GM19043 (cell line): ENCODE data around the gene ATP5PO.

Experiments
- ATAC-seq: cut with Tn5 transposase; IDR thresholded peaks from one replicate; pipeline ENCODE4 v1.9.1; 2021; ENCODE audit warnings: low read depth; ENCODE audit not compliant: unreplicated experiment

The ATP5PO gene

GRCh38 chr21:33915368-33916199, at the start of gene ATP5PO:
Gene ATP5PO, minus strand, starts transcription at chr21:33915804. Its CDS starts 41 bp downstream, at chr21:33915763.
- peak; percentile 100 for ATAC-seq

- ATAC-seq: no peak
Measured at GRCh38 chr21:33964706-33965325, 49.2 kb upstream of the ATP5PO start.

DNA sequence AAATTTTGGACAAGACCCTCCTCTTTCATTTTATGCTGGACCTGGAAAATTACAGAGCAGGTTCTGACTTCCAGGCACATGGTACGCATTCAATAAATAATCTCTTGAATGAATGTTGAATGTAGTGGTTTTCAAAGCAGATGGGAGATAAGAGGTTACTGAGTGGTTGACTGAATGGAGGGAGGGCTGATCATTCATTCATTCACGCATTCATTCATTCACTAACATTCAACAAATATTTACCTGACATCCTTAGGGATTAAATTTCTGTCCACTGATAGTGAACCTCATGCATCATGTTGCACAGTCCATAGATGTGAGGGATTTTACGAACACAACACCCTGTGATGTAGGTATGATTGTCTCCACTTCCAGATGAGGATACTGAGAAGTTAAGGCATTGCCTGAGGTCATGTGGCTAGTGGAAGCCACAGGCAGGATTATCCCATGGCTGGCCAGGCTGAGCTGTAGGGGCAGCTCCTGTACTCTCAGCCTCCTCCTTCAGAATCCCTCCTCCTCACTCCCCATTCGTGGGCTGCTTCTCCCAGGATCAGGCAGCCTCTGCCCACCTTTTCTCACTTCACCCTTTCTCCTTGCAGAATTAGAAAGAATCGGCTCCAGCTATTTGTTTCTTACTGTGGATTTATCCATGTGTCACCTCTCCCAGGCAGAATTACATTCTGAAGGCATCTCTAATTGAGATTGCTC, 48.4 kb upstream of the ATP5PO start:
- no peak for ATAC-seq

DNA sequence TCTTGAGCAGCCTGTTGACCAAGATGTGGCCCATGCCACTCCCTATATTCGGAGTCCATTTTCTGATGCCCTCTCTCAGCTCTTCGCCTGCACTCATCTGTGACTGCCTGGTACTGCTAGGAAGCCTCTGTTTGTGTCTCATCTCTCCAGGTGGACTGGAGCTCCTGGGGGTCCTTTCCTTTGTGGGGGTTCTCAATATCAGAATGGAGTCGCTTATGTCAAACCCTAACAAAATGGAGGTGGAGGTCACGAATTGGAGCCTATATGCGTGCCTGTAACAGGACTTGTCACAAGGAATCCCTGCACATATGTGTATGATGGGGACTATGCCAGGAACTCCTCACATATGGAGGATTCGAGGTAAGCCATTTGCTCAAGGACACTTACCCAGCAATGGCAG, 46.7 kb upstream of the ATP5PO start:
- no peak for ATAC-seq

DNA sequence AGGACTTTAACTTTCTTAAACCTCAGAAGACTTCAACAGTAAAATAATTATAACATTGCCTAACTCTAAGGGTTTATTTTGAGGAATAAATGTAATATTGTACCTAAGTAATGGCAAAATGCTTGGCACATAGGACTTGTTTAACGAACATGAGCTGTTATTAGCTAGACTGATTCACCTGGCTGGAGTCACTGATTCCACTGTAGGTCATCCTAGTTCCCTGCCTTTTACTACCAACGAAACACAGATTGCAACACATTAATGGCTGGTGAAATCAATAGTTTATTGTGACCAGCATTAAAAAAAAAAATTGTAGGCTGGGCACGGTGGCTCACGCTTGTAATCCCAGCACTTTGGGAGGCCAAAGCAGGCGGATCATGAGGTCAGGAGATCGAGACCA, 45.5 kb upstream of the ATP5PO start:
- no peak for ATAC-seq

DNA sequence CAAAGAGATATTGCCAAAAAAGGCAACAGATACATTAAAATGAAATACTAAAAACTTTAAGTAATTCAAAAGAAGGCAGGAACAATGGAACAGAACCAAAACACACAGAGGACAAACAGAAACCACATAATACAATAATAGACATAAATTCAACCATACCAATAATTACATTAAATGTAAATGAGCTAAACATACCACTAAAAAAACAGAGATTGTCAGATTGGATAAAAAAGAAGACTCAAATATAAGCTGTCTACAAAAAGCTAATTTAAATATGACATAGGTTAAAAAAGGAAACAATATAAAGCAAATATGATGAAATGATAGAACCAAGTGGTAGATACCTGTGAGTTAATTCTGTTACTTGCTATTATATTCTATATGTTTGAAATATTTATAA, 44.1 kb upstream of the ATP5PO start:
- no peak for ATAC-seq

DNA sequence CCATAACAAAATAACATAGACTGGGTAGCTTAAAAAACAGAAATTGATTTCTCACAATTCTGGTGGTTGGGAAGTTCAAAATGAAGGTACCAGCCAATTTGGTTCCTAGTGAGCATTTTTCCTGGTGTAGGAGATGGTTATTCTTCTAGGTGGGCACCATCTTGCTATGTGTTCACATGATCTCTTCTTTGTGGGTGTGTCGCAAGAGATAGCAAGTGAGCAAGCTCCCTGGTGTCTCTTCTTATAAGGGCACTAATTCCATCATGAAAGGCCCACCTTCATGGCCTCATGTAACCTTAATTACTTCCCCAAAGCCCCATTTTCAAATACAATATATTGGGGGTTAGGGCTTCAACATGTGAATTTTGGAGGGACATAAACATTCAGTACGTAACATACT, 38.8 kb upstream of the ATP5PO start:
- no peak for ATAC-seq

- no peak for ATAC-seq
Measured at GRCh38 chr21:33951276-33952178, 35.9 kb upstream of the ATP5PO start.

DNA sequence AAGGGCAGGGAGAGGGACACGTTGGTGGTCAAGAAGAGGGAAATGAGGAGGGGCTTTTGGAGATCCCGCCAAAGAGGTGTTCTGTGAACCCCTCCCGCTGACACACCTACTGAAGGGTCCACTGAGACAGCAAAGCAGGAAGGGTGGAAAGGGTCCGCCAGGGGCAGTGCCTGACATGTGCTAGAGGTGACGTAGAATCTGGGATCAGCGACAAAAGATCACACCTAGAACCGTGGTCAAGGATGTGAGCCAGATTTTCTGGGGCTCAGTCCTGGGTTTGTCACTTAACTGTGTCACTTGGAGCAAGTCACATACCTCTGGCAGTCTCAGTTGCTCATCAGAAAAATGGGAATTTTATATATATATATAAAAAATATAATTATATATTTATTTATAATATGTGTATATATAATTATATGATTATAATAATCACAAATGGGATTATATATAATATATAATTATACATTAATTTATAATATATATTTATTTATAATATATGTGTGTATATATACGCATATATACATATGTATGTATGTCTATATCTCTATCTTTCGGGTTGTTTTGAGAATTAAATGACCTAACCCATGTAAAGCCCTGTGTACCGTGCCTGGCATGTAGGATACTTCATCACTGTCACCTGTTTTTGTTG, 35.0 kb upstream of the ATP5PO start:
- no peak for ATAC-seq

- ATAC-seq: no peak
Measured at GRCh38 chr21:33949516-33950430, 34.2 kb upstream of the ATP5PO start.

- no peak for ATAC-seq
Measured at GRCh38 chr21:33948951-33949444, 33.4 kb upstream of the ATP5PO start.

DNA sequence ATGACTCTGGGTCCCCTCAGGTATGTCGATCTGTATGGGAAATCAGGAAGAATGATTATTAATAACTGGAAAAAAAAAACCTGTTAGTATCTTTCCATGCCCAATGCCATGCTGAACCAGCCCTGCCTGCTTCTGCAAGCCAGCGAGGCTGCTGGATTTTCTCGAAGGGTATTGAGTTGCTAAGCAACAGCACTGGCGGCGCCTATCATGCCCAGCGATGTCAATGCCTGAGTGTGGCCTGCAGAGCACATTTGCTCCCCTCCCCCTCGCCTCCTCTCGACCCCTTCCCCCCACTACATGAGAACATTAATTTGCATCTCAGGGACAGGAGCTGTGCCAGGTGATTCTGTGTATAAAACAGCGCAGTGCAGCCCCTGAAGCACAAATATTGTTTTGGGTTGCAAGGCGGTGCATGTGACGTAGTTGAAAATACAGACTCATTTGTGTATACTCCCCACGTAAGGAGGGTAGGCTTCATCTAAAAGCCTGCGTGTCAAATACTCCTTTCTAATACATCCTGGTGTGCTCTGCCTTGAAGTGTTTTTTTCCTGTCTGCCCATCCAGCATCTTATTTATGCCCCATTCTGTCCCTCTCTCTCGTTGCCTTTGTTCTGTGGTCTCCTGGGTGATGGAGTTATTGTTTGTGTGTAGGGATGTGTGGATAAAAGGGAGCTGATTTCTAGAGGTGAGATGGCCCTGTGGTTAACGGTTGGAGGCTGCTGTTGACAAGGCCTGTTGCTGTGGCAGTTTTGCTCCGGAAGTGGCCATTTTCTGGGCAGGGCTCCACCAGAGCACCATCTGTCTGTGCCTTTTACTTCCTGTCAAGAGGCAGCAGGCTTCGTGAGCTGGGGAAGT, 32.7 kb upstream of the ATP5PO start:
- ATAC-seq: peak; percentile 53

GRCh38 chr21:33947451-33948095, 32.0 kb upstream of the ATP5PO start:
- ATAC-seq: peak; percentile 47

DNA sequence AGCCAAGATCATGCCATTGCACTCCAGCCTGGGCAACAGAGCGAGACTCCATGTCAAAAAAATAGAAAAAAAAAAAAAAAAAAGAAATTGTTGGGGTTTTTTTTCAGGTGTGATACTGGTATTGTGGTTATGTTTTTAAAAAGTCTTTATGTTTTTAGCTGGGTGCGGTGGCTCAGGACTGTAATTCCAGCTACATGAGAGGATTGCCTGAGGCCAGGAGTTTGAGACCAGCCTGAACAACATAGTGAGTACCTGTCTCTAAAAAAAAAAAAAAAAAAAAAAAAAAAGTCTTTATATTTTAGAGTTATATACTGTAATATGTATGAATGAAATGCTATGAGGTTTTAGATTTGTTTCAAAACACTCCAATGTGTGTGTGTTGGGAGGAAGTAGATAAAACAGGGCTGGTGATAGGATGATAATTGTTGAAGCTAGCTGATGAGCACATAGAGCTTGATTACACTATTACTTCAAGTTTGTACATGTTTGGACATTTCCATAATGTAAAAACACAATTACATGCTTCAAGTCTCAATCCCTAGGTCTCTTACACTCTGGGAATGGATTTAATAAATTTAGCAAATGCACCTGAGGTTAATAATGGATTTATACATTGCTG, 30.2 kb upstream of the ATP5PO start:
- no peak for ATAC-seq

- ATAC-seq: no peak
Measured at GRCh38 chr21:33944185-33944763, 28.7 kb upstream of the ATP5PO start.

- no peak for ATAC-seq
Measured at GRCh38 chr21:33943293-33943692, 27.7 kb upstream of the ATP5PO start.

- no peak for ATAC-seq
Measured at GRCh38 chr21:33942426-33942825, 26.8 kb upstream of the ATP5PO start.
